GM12892 (cell line): ENCODE measurements around the gene ATP11A.

Source experiments
- DNase-seq: peaks from one replicate; pipeline ENCODE4 v3.0.0; 2011; ENCODE audit not compliant: insufficient read length
- FAIRE-seq: peaks from 2 replicates; lab custom pipeline; 2011; peaks lifted over from hg19 to GRCh38; lab: Jason Lieb, UNC
- POLR2A ChIP-seq: IDR thresholded peaks from 2 replicates; pipeline ENCODE4 v1.6.1; 2011; ENCODE audit warnings: low read depth, low read length, control low read depth
- POLR2AphosphoS5 ChIP-seq: IDR thresholded peaks from 2 replicates; pipeline ENCODE4 v1.6.1; 2011; ENCODE audit warnings: low read depth, low read length, control low read depth
- TAF1 ChIP-seq: IDR thresholded peaks from 2 replicates; pipeline ENCODE4 v1.6.1; 2011; ENCODE audit warnings: low read depth, mild to moderate bottlenecking, control low read depth, low read length, borderline replicate concordance

The ATP11A gene

GRCh38 chr13:112844411-112844810, 154.6 kb downstream of the ATP11A start:
- DNase-seq (no peak), FAIRE-seq (no peak)
- TF ChIP-seq POLR2A (no peak), TAF1 (no peak), POLR2AphosphoS5 (no peak)

- TF ChIP-seq TAF1 (no peak), POLR2A (no peak), POLR2AphosphoS5 (no peak)
- DNase-seq = no peak
- FAIRE-seq = no peak
These were observed 155.0 kb downstream of the ATP11A start for GRCh38 chr13:112844879-112845278.

GRCh38 chr13:112845511-112846144, 155.8 kb downstream of the ATP11A start:
- no peak for TF ChIP-seq POLR2A
- FAIRE-seq (no peak), DNase-seq (no peak)

- no peak for TF ChIP-seq POLR2AphosphoS5
- TF ChIP-seq TAF1 = no peak
- TF ChIP-seq POLR2A = no peak
- FAIRE-seq (no peak), DNase-seq (no peak)
These were observed 156.7 kb downstream of the ATP11A start for GRCh38 chr13:112846411-112847115.

- FAIRE-seq (no peak), DNase-seq (no peak)
- no peak for TF ChIP-seq TAF1
- no peak for TF ChIP-seq POLR2AphosphoS5
- TF ChIP-seq POLR2A = no peak
These were observed 159.7 kb downstream of the ATP11A start for GRCh38 chr13:112849500-112849899.

- TF ChIP-seq POLR2AphosphoS5 (no peak), TAF1 (no peak)
- FAIRE-seq = no peak
- no peak for DNase-seq
These were observed 160.4 kb downstream of the ATP11A start for GRCh38 chr13:112850273-112850672.

- DNase-seq = no peak
- no peak for FAIRE-seq
- TF ChIP-seq POLR2A (no peak), POLR2AphosphoS5 (no peak), TAF1 (no peak)
These were observed 161.5 kb downstream of the ATP11A start for GRCh38 chr13:112851107-112852038.

- TF ChIP-seq TAF1 (no peak), POLR2A (no peak), POLR2AphosphoS5 (no peak)
- FAIRE-seq (no peak), DNase-seq (no peak)
These were observed 162.6 kb downstream of the ATP11A start for GRCh38 chr13:112852392-112852791.

- FAIRE-seq = no peak
- no peak for DNase-seq
- TF ChIP-seq POLR2A = no peak
- no peak for TF ChIP-seq POLR2AphosphoS5
- no peak for TF ChIP-seq TAF1
These were observed 163.0 kb downstream of the ATP11A start for GRCh38 chr13:112852808-112853207.

GRCh38 chr13:112854321-112854720, 164.5 kb downstream of the ATP11A start:
- TF ChIP-seq POLR2A = no peak
- TF ChIP-seq TAF1 = no peak
- no peak for TF ChIP-seq POLR2AphosphoS5
- DNase-seq = no peak
- FAIRE-seq = no peak

GRCh38 chr13:112855859-112856258, 166.0 kb downstream of the ATP11A start:
- DNase-seq = no peak
- no peak for FAIRE-seq
- TF ChIP-seq POLR2A = no peak
- TF ChIP-seq POLR2AphosphoS5 = no peak
- no peak for TF ChIP-seq TAF1

GRCh38 chr13:112857914-112858490, 168.2 kb downstream of the ATP11A start:
- FAIRE-seq = no peak
- DNase-seq = no peak
- no peak for TF ChIP-seq POLR2AphosphoS5
- no peak for TF ChIP-seq POLR2A
